ENCODE data around the gene CCL15. TPM values are rescaled to one million over a fixed set of nuclear protein-coding genes. Genes with fewer than 3 reads are reported as not detected.
A peak's percentile ranks its signal among the peaks of the same experiment; 100 is the strongest.

Gene CCL15
- total RNA-seq, 1 experiment from 2014 or later = not detected

- intact Hi-C loops (cut with micrococcal nuclease; ENCODE audit: unreplicated experiment) = no loop called here
- Mint-ChIP-seq H3K27me3 (ENCODE audit: unreplicated experiment) (peaks cover 89% of the 10 kb centered on the region), H3K27ac (ENCODE audit: unreplicated experiment) (no peak overlapping the region), H3K36me3 (ENCODE audit: insufficient read depth, unreplicated experiment) (no peaks in the 10 kb centered on the region), H3K9me3 (ENCODE audit: low read depth, unreplicated experiment) (no peaks in the 10 kb centered on the region), H3K4me1 (ENCODE audit: low read depth, unreplicated experiment) (no peaks in the 10 kb centered on the region), H3K4me3 (ENCODE audit: low read depth, unreplicated experiment) (no peak overlapping the region)
- no peak for TF ChIP-seq CTCF (IDR thresholded peaks at IDR 0.05; ENCODE audit: unreplicated experiment)
- CTCF ChIA-PET = interaction anchor here (1.0 to 2.7 kb wide), 4 partner anchors 13 to 166 kb away, joined by 4 to 36 read pairs (median 13); no protein-coding TSS in a partner anchor
- BruUV-seq (replicated peaks) = no TSS peak
- no peak for DNase-seq
Observed at GRCh38 chr17:35982409-35983191, 18.8 kb downstream of the CCL15 start.

- Mint-ChIP-seq H3K36me3 (ENCODE audit: insufficient read depth, unreplicated experiment) (no peaks in the 10 kb centered on the region), H3K27me3 (ENCODE audit: unreplicated experiment) (peaks cover 94% of the 10 kb centered on the region), H3K9me3 (ENCODE audit: low read depth, unreplicated experiment) (no peaks in the 10 kb centered on the region), H3K4me1 (ENCODE audit: low read depth, unreplicated experiment) (no peaks in the 10 kb centered on the region), H3K4me3 (ENCODE audit: low read depth, unreplicated experiment) (no peak overlapping the region), H3K27ac (ENCODE audit: unreplicated experiment) (no peak overlapping the region)
- CTCF ChIA-PET = interaction anchor here (0.7 to 2.7 kb wide), 5 partner anchors 12 to 167 kb away, joined by 3 to 36 read pairs (median 8); no protein-coding TSS in a partner anchor
- TF ChIP-seq CTCF (IDR thresholded peaks at IDR 0.05; ENCODE audit: unreplicated experiment) = no peak
- no TSS peak for BruUV-seq (replicated peaks)
- DNase-seq = peak; percentile 46
- intact Hi-C loops (cut with micrococcal nuclease; ENCODE audit: unreplicated experiment) = no loop called here
Observed at GRCh38 chr17:35981908-35982330, 19.4 kb downstream of the CCL15 start.

- no peak for DNase-seq
- Mint-ChIP-seq H3K36me3 (ENCODE audit: insufficient read depth, unreplicated experiment) (no peaks in the 10 kb centered on the region), H3K4me1 (ENCODE audit: low read depth, unreplicated experiment) (no peaks in the 10 kb centered on the region), H3K9me3 (ENCODE audit: low read depth, unreplicated experiment) (no peaks in the 10 kb centered on the region), H3K4me3 (ENCODE audit: low read depth, unreplicated experiment) (no peak within 1 kb of the TSS), H3K27me3 (ENCODE audit: unreplicated experiment) (peaks cover 87% of the 10 kb centered on the region), H3K27ac (ENCODE audit: unreplicated experiment) (no peak within 1 kb of the TSS)
- intact Hi-C loops (cut with micrococcal nuclease; ENCODE audit: unreplicated experiment) = no loop called here
- BruUV-seq (replicated peaks) = no TSS peak
- TF ChIP-seq CTCF (IDR thresholded peaks at IDR 0.05; ENCODE audit: unreplicated experiment) = no peak
- CTCF ChIA-PET = interaction anchor here (0.7 to 2.7 kb wide), 5 partner anchors 9 to 168 kb away, joined by 3 to 36 read pairs (median 8); no protein-coding TSS in a partner anchor
Observed at GRCh38 chr17:35981246-35981645, 20.1 kb downstream of the CCL15 start, which contains the start of gene CCL16. Gene CCL16 (minus strand): TSS chr17:35981497. CDS start chr17:35981420, 77 bp downstream.

- H3K27me3 Mint-ChIP-seq (ENCODE audit: unreplicated experiment) = peaks cover 67% of the 10 kb centered on the region
- H3K9me3 Mint-ChIP-seq (ENCODE audit: low read depth, unreplicated experiment) = no peaks in the 10 kb centered on the region
- intact Hi-C loops (cut with micrococcal nuclease; ENCODE audit: unreplicated experiment) = no loop called here
- H3K4me1 Mint-ChIP-seq (ENCODE audit: low read depth, unreplicated experiment) = peaks cover 8% of the 10 kb centered on the region
- no peak overlapping the region for H3K27ac Mint-ChIP-seq (ENCODE audit: unreplicated experiment)
- DNase-seq = no peak
- H3K4me3 Mint-ChIP-seq (ENCODE audit: low read depth, unreplicated experiment) = no peak overlapping the region
- CTCF ChIA-PET = interaction anchor here (0.7 to 2.2 kb wide), 3 partner anchors 9 to 109 kb away, joined by 3 to 9 read pairs (median 7); partner anchors contain the start of gene HEATR9
- no peaks in the 10 kb centered on the region for H3K36me3 Mint-ChIP-seq (ENCODE audit: insufficient read depth, unreplicated experiment)
- no TSS peak for BruUV-seq (replicated peaks)
- no peak for TF ChIP-seq CTCF (IDR thresholded peaks at IDR 0.05; ENCODE audit: unreplicated experiment)
Observed at GRCh38 chr17:35978346-35978745, 23.0 kb downstream of the CCL15 start.

Measured in Calu3 (cell line).